Measurements from ENCODE around the gene PRPF38B.

DNA sequence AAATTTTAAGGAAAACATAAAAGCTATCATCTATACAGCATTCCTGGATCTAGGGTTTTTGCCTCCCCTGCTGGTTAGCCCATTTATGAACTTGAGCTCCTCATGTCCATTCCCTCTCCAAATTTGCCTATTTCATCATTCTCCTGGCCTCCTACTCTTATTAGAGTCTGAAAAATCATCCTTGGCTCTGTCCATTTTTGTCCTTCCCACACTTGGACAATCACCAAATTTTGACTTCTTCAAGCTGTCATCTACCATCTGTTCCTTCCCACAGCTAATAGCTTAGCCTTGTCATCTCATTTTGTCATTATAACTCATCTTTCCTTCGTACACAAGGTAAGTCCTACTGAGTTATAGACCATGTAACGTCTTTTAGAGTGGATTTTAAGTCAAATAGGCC lies 29.0 kb upstream of the PRPF38B start:
- no peak for TF ChIP-seq CEBPB (IDR thresholded peaks at IDR 0.05; ENCODE audit: low read depth, low read length)
- TF ChIP-seq, protein P1, sequence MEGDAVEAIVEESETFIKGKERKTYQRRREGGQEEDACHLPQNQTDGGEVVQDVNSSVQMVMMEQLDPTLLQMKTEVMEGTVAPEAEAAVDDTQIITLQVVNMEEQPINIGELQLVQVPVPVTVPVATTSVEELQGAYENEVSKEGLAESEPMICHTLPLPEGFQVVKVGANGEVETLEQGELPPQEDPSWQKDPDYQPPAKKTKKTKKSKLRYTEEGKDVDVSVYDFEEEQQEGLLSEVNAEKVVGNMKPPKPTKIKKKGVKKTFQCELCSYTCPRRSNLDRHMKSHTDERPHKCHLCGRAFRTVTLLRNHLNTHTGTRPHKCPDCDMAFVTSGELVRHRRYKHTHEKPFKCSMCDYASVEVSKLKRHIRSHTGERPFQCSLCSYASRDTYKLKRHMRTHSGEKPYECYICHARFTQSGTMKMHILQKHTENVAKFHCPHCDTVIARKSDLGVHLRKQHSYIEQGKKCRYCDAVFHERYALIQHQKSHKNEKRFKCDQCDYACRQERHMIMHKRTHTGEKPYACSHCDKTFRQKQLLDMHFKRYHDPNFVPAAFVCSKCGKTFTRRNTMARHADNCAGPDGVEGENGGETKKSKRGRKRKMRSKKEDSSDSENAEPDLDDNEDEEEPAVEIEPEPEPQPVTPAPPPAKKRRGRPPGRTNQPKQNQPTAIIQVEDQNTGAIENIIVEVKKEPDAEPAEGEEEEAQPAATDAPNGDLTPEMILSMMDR (IDR thresholded peaks at IDR 0.05; ENCODE audit: control extremely low read depth in 1 of 3, insufficient read depth in 1 of 3, low read depth in 1 of 3, low read length in 3 of 3) = no peak
- no peak for TF ChIP-seq POLR2AphosphoS5 (IDR thresholded peaks at IDR 0.05; ENCODE audit: low read depth, low read length)
- TF ChIP-seq, protein P2, sequence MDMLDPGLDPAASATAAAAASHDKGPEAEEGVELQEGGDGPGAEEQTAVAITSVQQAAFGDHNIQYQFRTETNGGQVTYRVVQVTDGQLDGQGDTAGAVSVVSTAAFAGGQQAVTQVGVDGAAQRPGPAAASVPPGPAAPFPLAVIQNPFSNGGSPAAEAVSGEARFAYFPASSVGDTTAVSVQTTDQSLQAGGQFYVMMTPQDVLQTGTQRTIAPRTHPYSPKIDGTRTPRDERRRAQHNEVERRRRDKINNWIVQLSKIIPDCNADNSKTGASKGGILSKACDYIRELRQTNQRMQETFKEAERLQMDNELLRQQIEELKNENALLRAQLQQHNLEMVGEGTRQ (IDR thresholded peaks at IDR 0.05; ENCODE audit: low read length) = no peak
- TF ChIP-seq HDAC2 (IDR thresholded peaks at IDR 0.05; ENCODE audit: borderline replicate concordance in 1 of 2, low read depth in 2 of 2, low read length in 2 of 2) = no peak
- no peak for TF ChIP-seq PHF8 (conservative IDR thresholded peaks at IDR 0.05; ENCODE audit: low read depth, low read length)
- no peak for TF ChIP-seq POLR2A (IDR thresholded peaks at IDR 0.05; ENCODE audit: control extremely low read depth in 1 of 2, low read depth in 2 of 2, low read length in 2 of 2)
- TF ChIP-seq RAD21 (IDR thresholded peaks at IDR 0.05 in 1 of 2, conservative IDR thresholded peaks at IDR 0.05 in 1 of 2; ENCODE audit: low read depth in 2 of 2, low read length in 2 of 2) = no peak
- no peak for TF ChIP-seq RFX5 (IDR thresholded peaks at IDR 0.05; ENCODE audit: borderline replicate concordance, low read depth, low read length)
- TF ChIP-seq NRF1 (IDR thresholded peaks at IDR 0.05; ENCODE audit: low read depth, low read length) = no peak
- TF ChIP-seq CBX5 (IDR thresholded peaks at IDR 0.05; ENCODE audit: low read depth, low read length) = no peak
- TF ChIP-seq EP300 (IDR thresholded peaks at IDR 0.05; ENCODE audit: borderline replicate concordance in 1 of 2, low read depth in 2 of 2, low read length in 2 of 2) = no peak

All from H1 (cell line).